Vagina (tissue), 2 donors: ENCODE measurements around the gene CA4. TPM values are rescaled to one million over a fixed set of nuclear protein-coding genes. Genes with fewer than 3 reads are reported as not detected.
"Not testable (repeated sequence)": the region's sequence is repeated elsewhere in the genome, so short reads cannot be mapped to it uniquely, and the experiment has no call there.

ENCODE experiments used
- DNase-seq, 2 donors: peaks; one replicate each; pipeline ENCODE4 v3.0.0-alpha.2; 2017; ENCODE audit errors: extremely low spot score in 2 of 2
- H3K27ac ChIP-seq: fragments of 200-600 bp; sonication (generic); one replicate; pipeline ENCODE4 v1.5.1; 2019
- H3K27me3 ChIP-seq: fragments of 200-600 bp; sonication (generic); one replicate; pipeline ENCODE4 v1.5.1; 2019
- H3K36me3 ChIP-seq, 2 donors: fragments of 200-600 bp; sonication (generic); one replicate each; pipeline ENCODE4 v1.5.1; 2017 to 2019
- H3K4me1 ChIP-seq: fragments of 200-600 bp; sonication (generic); one replicate; pipeline ENCODE4 v1.5.1; 2019
- H3K4me3 ChIP-seq, 2 donors: fragments of 200-600 bp; sonication (generic); 1 replicate in 1 of 2; 2 replicates in 1 of 2; pipeline ENCODE4 v1.5.1; 2016 to 2019
- H3K9me3 ChIP-seq: fragments of 200-600 bp; sonication (generic); one replicate; pipeline ENCODE4 v1.5.1; 2019
- CTCF ChIP-seq, 3 experiments: fragments of 450-650 bp in 2 of 3; fragments of 200-600 bp in 1 of 3; sonication (generic) in 1 of 3; IDR thresholded peaks; one replicate each; pipeline ENCODE4 v1.5.1; 2017 to 2019; ENCODE audit warnings: antibody characterized with exemption in 3 of 3, mild to moderate bottlenecking in 2 of 3, moderate library complexity in 2 of 3
- POLR2A ChIP-seq, 2 donors: fragments of 450-650 bp; IDR thresholded peaks; one replicate each; pipeline ENCODE4 v1.6.1; 2017; ENCODE audit warnings: antibody characterized with exemption in 2 of 2, mild to moderate bottlenecking in 2 of 2, moderate library complexity in 2 of 2
- POLR2AphosphoS5 ChIP-seq, 2 donors: sonication (generic); formaldehyde crosslinking; IDR thresholded peaks; one replicate each; pipeline ENCODE4 v1.9.0; 2017; ENCODE audit warnings: antibody characterized with exemption in 2 of 2, mild to moderate bottlenecking in 2 of 2, low read depth in 1 of 2; ENCODE audit not compliant: insufficient read depth in 1 of 2
- intact Hi-C: fragments of 100-400 bp; cut with DNase I; formaldehyde crosslinking; loops from one replicate; pipeline ENCODE4 v1.15.1; 2023
- total RNA-seq: library from RNA; depleted of rRNA; stranded (reverse); fragments of >200 nt; gene quantifications from one replicate; pipeline ENCODE4 v1.2.3, GENCODE V29; 2016

The CA4 gene
- total RNA-seq, 1 donor from 2014 or later: not detected

GRCh38 chr17:60174035-60174434 lies 24.3 kb downstream of the CA4 start:
- TF ChIP-seq POLR2A (IDR thresholded peaks at IDR 0.05): no peak
- no peak overlapping the region for H3K27ac ChIP-seq
- no peaks in the 10 kb centered on the region for H3K27me3 ChIP-seq
- DNase-seq: no peak
- peaks cover 0 to 5% of the 10 kb centered on the region in 2 donors for H3K36me3 ChIP-seq
- no peak overlapping the region for H3K4me3 ChIP-seq
- intact Hi-C loops: no loop called here
- no peaks in the 10 kb centered on the region for H3K9me3 ChIP-seq
- H3K4me1 ChIP-seq: no peaks in the 10 kb centered on the region

GRCh38 chr17:60174767-60175166 lies 25.0 kb downstream of the CA4 start:
- DNase-seq, H3K27me3 ChIP-seq, H3K36me3 ChIP-seq, H3K9me3 ChIP-seq, H3K4me1 ChIP-seq, H3K4me3 ChIP-seq, intact Hi-C loops, H3K27ac ChIP-seq: not testable (repeated sequence)

GRCh38 chr17:60176763-60177162 lies 27.0 kb downstream of the CA4 start:
- DNase-seq, H3K27me3 ChIP-seq, H3K4me1 ChIP-seq, intact Hi-C loops, H3K27ac ChIP-seq, H3K4me3 ChIP-seq, H3K9me3 ChIP-seq: not testable (repeated sequence)
- H3K36me3 ChIP-seq: peaks cover 3 to 24% of the 10 kb centered on the region in 2 donors

GRCh38 chr17:60178180-60178579 lies 28.4 kb downstream of the CA4 start:
- H3K27ac ChIP-seq, H3K9me3 ChIP-seq, H3K27me3 ChIP-seq, intact Hi-C loops, H3K4me3 ChIP-seq, H3K4me1 ChIP-seq, DNase-seq: not testable (repeated sequence)
- H3K36me3 ChIP-seq: peaks cover 3 to 26% of the 10 kb centered on the region in 2 donors

- intact Hi-C loops: loop anchor here (5.0 kb wide), 1 partner anchor 108 kb away; no protein-coding TSS in a partner anchor
- not testable (repeated sequence) for H3K4me3 ChIP-seq, DNase-seq, H3K9me3 ChIP-seq, H3K27ac ChIP-seq, H3K27me3 ChIP-seq, H3K4me1 ChIP-seq
- H3K36me3 ChIP-seq: peaks cover 3 to 47% of the 10 kb centered on the region in 2 donors
These were observed 30.6 kb downstream of the CA4 start for GRCh38 chr17:60180380-60180779.

GRCh38 chr17:60186372-60186771 lies 36.6 kb downstream of the CA4 start:
- H3K4me1 ChIP-seq, intact Hi-C loops, H3K27ac ChIP-seq, H3K4me3 ChIP-seq, DNase-seq, H3K9me3 ChIP-seq, H3K27me3 ChIP-seq: not testable (repeated sequence)
- H3K36me3 ChIP-seq: peaks cover 0 to 48% of the 10 kb centered on the region in 2 donors

GRCh38 chr17:60186846-60187745 lies 37.3 kb downstream of the CA4 start:
- intact Hi-C loops, H3K27ac ChIP-seq, DNase-seq, H3K9me3 ChIP-seq, H3K4me1 ChIP-seq, H3K27me3 ChIP-seq, H3K4me3 ChIP-seq: not testable (repeated sequence)
- H3K36me3 ChIP-seq: peaks cover 0 to 50% of the 10 kb centered on the region in 2 donors

- H3K27ac ChIP-seq: no peak overlapping the region
- DNase-seq: no peak
- TF ChIP-seq POLR2A (IDR thresholded peaks at IDR 0.05) (no peak), CTCF (IDR thresholded peaks at IDR 0.05) (no peak), POLR2AphosphoS5 (IDR thresholded peaks at IDR 0.05; ENCODE audit: insufficient read depth in 1 of 2, low read depth in 1 of 2) (no peak)
- H3K4me1 ChIP-seq: no peaks in the 10 kb centered on the region
- no peak overlapping the region for H3K4me3 ChIP-seq
- no peaks in the 10 kb centered on the region for H3K9me3 ChIP-seq
- H3K27me3 ChIP-seq: no peaks in the 10 kb centered on the region
- H3K36me3 ChIP-seq: peaks cover 0 to 54% of the 10 kb centered on the region in 2 donors
- intact Hi-C loops: no loop called here
These were observed 39.0 kb downstream of the CA4 start for GRCh38 chr17:60188759-60189158.

- intact Hi-C loops, H3K9me3 ChIP-seq: not testable (repeated sequence)
- H3K36me3 ChIP-seq: peaks cover 0 to 53% of the 10 kb centered on the region in 2 donors
These were observed 40.3 kb downstream of the CA4 start for GRCh38 chr17:60190032-60190431.

GRCh38 chr17:60193032-60193431 lies 43.3 kb downstream of the CA4 start:
- intact Hi-C loops, H3K4me1 ChIP-seq, H3K4me3 ChIP-seq, DNase-seq, H3K9me3 ChIP-seq, H3K27ac ChIP-seq, H3K27me3 ChIP-seq: not testable (repeated sequence)
- H3K36me3 ChIP-seq: peaks cover 3 to 71% of the 10 kb centered on the region in 2 donors

More at GRCh38 chr17:60190032-60190431, 40.3 kb downstream of the CA4 start:
- not testable (repeated sequence) for H3K27ac ChIP-seq, H3K27me3 ChIP-seq, H3K4me1 ChIP-seq, DNase-seq, H3K4me3 ChIP-seq
